Measurements from ENCODE around the gene CDIPT. TPM values are rescaled to one million over a fixed set of nuclear protein-coding genes. Genes with fewer than 3 reads are reported as not detected.

Gene CDIPT
- total RNA-seq, 1 donor from 2014 or later: 36.9 TPM

DNA sequence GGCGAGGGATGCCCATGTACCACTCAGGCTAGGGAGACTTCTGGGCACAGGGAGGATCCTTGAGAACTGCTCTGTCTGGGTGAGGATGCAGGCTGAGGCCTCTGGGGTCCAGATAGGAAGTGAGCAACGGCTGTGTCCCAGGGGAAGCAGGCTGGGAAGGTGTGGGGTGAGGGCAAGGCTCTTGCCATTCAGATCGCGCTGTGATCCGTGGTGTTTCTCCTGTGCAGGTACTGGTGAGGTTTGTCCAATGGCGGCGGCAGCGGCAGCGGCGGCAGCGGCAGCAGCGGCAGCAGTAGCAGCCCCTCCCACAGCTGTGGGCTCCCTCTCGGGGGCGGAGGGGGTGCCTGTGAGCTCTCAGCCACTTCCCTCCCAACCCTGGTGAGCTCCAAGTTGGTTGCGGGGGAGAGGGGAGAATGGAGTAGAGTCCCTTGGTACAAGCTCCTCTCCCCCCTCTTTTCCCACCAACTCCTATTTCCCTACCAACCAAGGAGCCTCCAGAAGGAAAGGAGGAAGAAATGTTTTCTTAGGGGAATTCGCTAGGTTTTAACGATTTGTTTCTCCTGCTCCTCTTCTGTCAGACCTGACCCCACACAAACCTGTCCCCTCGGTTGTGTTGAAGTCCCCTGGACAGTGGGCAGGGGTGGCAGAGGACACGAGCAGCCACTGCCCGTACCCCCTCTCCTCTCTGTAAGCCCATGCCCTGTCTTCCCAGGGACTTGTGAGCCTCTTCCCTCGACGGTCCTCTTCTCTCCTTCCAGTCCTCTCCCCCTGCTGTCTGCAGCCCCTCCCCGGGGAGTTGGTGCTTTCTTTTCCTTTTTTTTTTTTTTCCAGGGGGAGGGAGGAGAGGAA lies 53.0 kb downstream of the CDIPT start:
- ATAC-seq: no peak

DNA sequence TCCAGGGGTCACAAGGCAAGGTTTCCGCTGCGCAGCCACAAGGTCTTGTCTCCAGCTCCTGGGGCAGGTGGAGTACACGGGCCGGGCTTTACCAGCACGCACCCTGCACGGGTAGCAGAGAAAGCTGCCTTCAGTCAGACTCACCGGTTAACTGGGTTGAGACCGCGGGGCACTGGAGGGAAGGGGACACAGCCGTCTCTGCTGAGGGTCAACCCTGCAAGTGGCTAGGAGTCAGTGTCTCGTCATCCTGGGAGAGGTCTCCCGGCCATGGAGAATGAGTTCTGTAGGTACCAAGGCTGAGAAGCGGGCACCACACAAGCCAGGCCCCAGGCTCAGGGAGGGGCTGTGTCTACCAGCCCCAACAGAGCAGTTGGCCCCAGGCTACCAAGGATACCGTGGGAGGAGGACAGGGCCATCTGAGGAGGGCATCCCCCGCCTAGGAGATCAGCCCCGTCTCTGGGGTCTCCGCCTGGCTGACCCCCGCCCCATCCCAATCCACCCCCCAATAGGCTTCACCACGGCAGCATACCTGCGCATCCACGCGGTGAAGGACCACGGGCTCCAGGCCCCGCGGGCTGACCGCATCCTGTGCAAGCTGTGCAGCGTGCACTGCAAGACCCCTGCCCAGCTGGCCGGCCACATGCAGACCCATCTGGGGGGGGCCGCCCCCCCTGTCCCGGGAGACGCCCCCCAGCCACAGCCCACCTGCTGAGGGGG lies 53.8 kb downstream of the CDIPT start:
- ATAC-seq: no peak

Other genes starting within 250 kb of the CDIPT start
- gene SPN, start 200.0 kb downstream of the CDIPT start, total RNA-seq: 0.60 TPM
- 0.60 TPM for gene QPRT, start 184.0 kb downstream of the CDIPT start, total RNA-seq
- gene C16orf54, start 117.2 kb downstream of the CDIPT start, total RNA-seq: 0.36 TPM
- not detected for gene ZG16, start 85.0 kb downstream of the CDIPT start, total RNA-seq
- gene KIF22, start 72.5 kb downstream of the CDIPT start, total RNA-seq: 28.7 TPM
- 169 TPM for gene MAZ, start 56.7 kb downstream of the CDIPT start, total RNA-seq
- gene PRRT2, start 51.0 kb downstream of the CDIPT start, total RNA-seq: not detected
- gene PAGR1, start 47.1 kb downstream of the CDIPT start, total RNA-seq: 13.4 TPM
- 67.9 TPM for gene MVP, start 42.8 kb downstream of the CDIPT start, total RNA-seq
- 2.9 TPM for gene SEZ6L2, start 36.3 kb upstream of the CDIPT start, total RNA-seq
- 1.00 TPM for gene ASPHD1, start 37.3 kb upstream of the CDIPT start, total RNA-seq
- 11.1 TPM for gene KCTD13, start 63.0 kb upstream of the CDIPT start, total RNA-seq
- gene TMEM219, start 98.9 kb upstream of the CDIPT start, total RNA-seq: 74.5 TPM
- 17.7 TPM for gene TAOK2, start 110.6 kb upstream of the CDIPT start, total RNA-seq
- 7.1 TPM for gene HIRIP3, start 132.4 kb upstream of the CDIPT start, total RNA-seq
- gene INO80E, start 133.0 kb upstream of the CDIPT start, total RNA-seq: 37.0 TPM
- gene DOC2A, start 147.8 kb upstream of the CDIPT start, total RNA-seq: 0.20 TPM
- not detected for gene C16orf92, start 160.0 kb upstream of the CDIPT start, total RNA-seq
- gene TLCD3B, start 168.0 kb upstream of the CDIPT start, total RNA-seq: 0.20 TPM
- 1,863 TPM for gene ALDOA, start 202.5 kb upstream of the CDIPT start, total RNA-seq
- gene PPP4C, start 212.8 kb upstream of the CDIPT start, total RNA-seq: 112 TPM
- 3.6 TPM for gene TBX6, start 228.7 kb upstream of the CDIPT start, total RNA-seq
- 22.8 TPM for gene YPEL3, start 233.0 kb upstream of the CDIPT start, total RNA-seq

All from esophagus mucosa (tissue), 1 donor.